GM12891 (cell line): Measurements from ENCODE around the gene PITPNC1.
A peak's percentile ranks its signal among the peaks of the same experiment; 100 is the strongest.

Source experiments
- DNase-seq: peaks from one replicate; pipeline ENCODE4 v3.0.0; 2011; ENCODE audit warnings: low spot score; ENCODE audit not compliant: insufficient read length
- FAIRE-seq: peaks from 2 replicates; lab custom pipeline; 2011; peaks lifted over from hg19 to GRCh38; lab: Jason Lieb, UNC
- PAX5 ChIP-seq: IDR thresholded peaks from 2 replicates; pipeline ENCODE4 v1.6.1; 2011; ENCODE audit warnings: low read length, moderate library complexity, mild to moderate bottlenecking; ENCODE audit not compliant: insufficient read depth, severe bottlenecking
- POLR2A ChIP-seq: IDR thresholded peaks from 2 replicates; pipeline ENCODE4 v1.6.1; 2011; ENCODE audit warnings: low read depth, low read length, control low read depth
- POLR2AphosphoS5 ChIP-seq: IDR thresholded peaks from 2 replicates; pipeline ENCODE4 v1.6.1; 2011; ENCODE audit warnings: low read depth, low read length, control low read depth
- POU2F2 ChIP-seq: IDR thresholded peaks from 2 replicates; pipeline ENCODE4 v1.6.1; 2011; ENCODE audit warnings: low read depth, mild to moderate bottlenecking, control low read depth, low read length, moderate library complexity
- SPI1 ChIP-seq: IDR thresholded peaks from 2 replicates; pipeline ENCODE4 v1.6.1; 2011; ENCODE audit warnings: low read depth, low read length, control low read depth
- TAF1 ChIP-seq: IDR thresholded peaks from 2 replicates; pipeline ENCODE4 v1.6.1; 2011; ENCODE audit warnings: low read depth, low read length, control low read depth

PITPNC1 gene

GRCh38 chr17:67441052-67441895 lies 64.2 kb downstream of the PITPNC1 start:
- peak; percentile 16 for FAIRE-seq
- TF ChIP-seq TAF1: no peak
- no peak for TF ChIP-seq POU2F2
- TF ChIP-seq SPI1: no peak
- no peak for TF ChIP-seq PAX5
- TF ChIP-seq POLR2A: no peak
- TF ChIP-seq POLR2AphosphoS5: no peak
- no peak for DNase-seq

- no peak for FAIRE-seq
Observed at GRCh38 chr17:67441896-67442219, 64.8 kb downstream of the PITPNC1 start.

DNA sequence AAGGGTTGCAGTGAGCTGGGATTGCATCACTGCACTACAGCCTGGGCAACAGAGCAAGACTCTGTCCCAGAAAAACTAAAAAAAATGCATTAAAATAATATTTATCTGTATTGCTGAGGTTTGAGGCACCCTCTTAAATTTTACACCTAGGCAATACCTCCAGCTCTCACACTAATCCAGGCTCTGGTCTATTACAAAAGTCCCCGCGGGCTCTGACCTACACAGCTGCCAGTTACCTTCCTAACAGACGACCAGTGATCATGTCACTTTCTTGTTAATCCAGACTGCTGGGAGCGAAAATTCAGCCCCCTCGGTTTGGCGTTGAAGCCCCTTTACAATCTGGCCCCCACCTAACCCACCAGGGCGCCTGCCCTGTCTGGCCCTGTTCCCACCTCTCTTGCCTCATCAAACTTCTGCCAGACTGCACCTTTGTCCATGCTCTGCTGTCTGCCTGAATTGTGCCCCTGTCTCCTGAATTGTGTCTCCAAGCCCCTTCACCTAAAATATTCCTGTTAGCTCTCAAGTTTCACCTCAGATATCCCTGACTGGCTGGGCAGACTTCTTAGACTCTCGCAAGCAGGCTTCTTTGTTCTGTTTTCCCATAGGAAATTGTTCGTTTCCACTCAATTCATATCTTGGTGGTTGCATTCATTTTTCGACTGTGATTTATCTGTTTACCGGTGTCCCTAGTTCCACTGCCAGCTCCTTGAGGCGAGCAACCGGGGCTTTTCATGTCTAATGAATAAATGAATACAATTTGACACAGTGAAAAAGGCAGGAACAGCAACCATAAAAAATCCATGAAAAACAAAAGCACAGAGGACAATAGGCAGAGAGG lies 65.9 kb downstream of the PITPNC1 start:
- no peak for DNase-seq
- TF ChIP-seq SPI1 (no peak), PAX5 (no peak), POLR2A (no peak), POLR2AphosphoS5 (no peak), POU2F2 (no peak), TAF1 (no peak)
- no peak for FAIRE-seq

More at GRCh38 chr17:67441896-67442219, 64.8 kb downstream of the PITPNC1 start:
- TF ChIP-seq SPI1 (no peak), TAF1 (no peak), POLR2A (no peak), POU2F2 (no peak), POLR2AphosphoS5 (no peak), PAX5 (no peak)
- no peak for DNase-seq

DNA sequence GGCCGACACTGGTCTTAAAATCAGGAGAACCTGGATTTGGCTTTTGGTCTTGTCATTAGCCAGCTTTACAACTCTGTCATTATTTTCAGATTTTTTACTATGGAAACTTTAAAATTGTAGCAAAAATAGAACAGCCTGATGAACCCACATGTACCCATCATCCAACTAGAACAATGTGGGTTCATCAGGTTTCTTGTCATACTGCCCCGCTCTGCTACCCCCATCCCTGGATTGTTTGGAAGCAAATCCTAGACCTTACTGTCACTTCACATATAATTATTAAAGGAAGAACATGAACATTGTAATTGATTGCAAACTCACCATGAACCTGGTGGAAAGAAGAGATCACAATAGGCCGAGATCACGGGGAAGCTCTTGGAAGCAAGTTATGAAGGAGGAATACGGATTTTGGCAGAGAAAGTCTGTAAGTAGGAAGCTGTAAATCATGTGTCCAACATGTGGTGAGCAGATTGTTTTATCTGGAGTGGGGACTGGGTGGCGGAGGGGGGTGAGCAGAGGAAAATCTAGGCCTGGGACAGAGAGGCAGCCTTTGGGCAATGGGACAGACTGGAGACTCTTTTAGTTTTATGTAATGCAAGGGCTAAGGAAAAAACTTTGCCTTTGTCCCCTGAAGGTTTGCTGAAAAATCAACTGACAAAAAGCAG lies 67.0 kb downstream of the PITPNC1 start:
- FAIRE-seq (no peak), DNase-seq (no peak)
- no peak for TF ChIP-seq POU2F2
- no peak for TF ChIP-seq TAF1
- TF ChIP-seq POLR2A: no peak
- TF ChIP-seq SPI1: no peak
- TF ChIP-seq PAX5: no peak
- TF ChIP-seq POLR2AphosphoS5: no peak

- TF ChIP-seq POLR2A: no peak
- DNase-seq (no peak), FAIRE-seq (no peak)
Observed at GRCh38 chr17:67448449-67448848, 71.4 kb downstream of the PITPNC1 start.

DNA sequence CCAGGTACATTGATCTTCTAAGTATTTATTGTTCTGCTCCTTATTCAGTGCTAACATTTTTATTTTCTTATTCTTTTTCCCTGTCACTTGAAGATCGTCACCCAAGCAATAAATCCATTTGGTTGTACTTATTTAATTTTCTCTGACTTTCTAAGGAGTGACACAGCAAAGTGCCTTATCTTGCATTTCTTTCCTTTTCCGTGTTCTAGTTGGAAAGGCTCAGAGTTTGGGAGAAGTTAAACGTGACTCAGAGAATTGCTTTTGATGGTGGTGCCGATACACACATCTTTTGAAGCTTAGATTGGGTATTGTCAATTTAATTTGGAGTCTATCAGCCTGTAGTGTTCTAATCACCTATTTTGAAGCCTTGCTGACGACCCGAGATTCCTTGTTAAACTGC lies 72.0 kb downstream of the PITPNC1 start:
- FAIRE-seq: no peak
- DNase-seq: no peak
- TF ChIP-seq POU2F2 (no peak), POLR2A (no peak), PAX5 (no peak), TAF1 (no peak), POLR2AphosphoS5 (no peak), SPI1 (no peak)

DNA sequence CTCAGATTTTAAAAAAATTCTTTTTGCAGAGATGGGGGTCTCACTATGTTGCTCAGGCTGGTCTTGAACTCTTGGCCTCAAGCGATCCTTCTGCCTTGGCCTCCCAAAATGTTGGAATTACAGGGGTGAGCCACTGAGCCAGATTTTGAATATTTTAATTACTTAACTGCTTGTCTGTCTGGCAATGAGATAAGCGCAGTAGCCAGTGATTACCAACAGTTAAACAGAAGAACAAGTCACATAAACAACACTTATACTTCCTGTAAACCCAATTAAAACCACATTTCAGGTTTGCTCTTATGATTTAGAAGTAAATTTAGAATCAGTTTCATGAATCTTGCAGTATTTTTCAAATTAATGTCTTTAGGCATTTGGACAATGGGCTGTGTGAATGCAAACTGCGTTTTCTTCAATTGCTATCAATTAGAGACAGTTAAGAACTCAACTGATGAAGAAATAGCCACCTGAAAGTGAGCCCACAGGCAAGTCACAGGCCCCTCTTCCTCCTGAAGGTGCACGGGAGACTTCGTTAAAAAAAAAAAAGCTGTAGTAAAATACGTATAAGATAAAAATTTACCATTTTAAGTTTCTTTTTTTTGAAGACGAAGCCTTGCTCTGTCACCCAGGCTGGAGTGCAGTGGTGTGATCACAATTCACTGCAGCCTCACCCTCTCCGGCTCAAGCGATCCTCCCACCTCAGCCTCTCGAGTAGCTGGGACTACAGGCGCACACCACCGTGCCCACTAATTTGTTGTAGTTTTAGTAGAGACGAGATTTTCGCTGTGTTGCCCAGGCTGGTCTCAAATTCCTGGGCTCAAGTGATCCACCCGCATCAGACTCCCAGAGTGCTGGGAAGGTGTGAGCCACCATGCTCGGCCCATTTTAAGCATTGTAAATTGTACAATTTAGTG lies 73.0 kb downstream of the PITPNC1 start:
- TF ChIP-seq SPI1: no peak
- TF ChIP-seq POU2F2: no peak
- no peak for TF ChIP-seq PAX5
- no peak for TF ChIP-seq POLR2A
- no peak for TF ChIP-seq POLR2AphosphoS5
- TF ChIP-seq TAF1: no peak
- FAIRE-seq (no peak), DNase-seq (no peak)

GRCh38 chr17:67452681-67453554 lies 75.8 kb downstream of the PITPNC1 start:
- no peak for FAIRE-seq
- TF ChIP-seq SPI1 (no peak), POLR2AphosphoS5 (no peak), PAX5 (no peak), POU2F2 (no peak), POLR2A (no peak), TAF1 (no peak)
- no peak for DNase-seq
